PC-9 (cell line): ENCODE results near the gene EID3.

ENCODE experiments used
- CTCF ChIP-seq: fragments of 200-600 bp; sonication (generic); conservative IDR thresholded peaks from 2 replicates; pipeline ENCODE4 v1.6.1; 2017; ENCODE audit warnings: mixed run types, antibody characterized with exemption, mild to moderate bottlenecking, moderate library complexity
- EZH2 ChIP-seq: fragments of 200-600 bp; sonication (generic); IDR thresholded peaks from 2 replicates; pipeline ENCODE4 v1.8.0; 2017; ENCODE audit warnings: antibody characterized with exemption, low read depth

- TF ChIP-seq EZH2, result no peak
- no peak for TF ChIP-seq CTCF
Measured at GRCh38 chr12:104310751-104311633, 7.5 kb downstream of the EID3 start.
